Activated CD4-positive, alpha-beta memory T cell treated with anti-CD3 and anti-CD28 coated beads for 36 hours (primary cell): ENCODE results near the gene KCNJ4. TPM values are rescaled to one million over a fixed set of nuclear protein-coding genes. Genes with fewer than 3 reads are reported as not detected.
A peak's percentile ranks its signal among the peaks of the same experiment; 100 is the strongest.

Experiments
- CTCF ChIA-PET: fragments of 350-600 bp; sonication (Branson Sonifier 250); formaldehyde crosslinking; loops from one replicate; lab custom pipeline; 2021; ENCODE audit warnings: antibody characterized with exemption, inconsistent platforms; lab: Charles Lee
- POLR2A ChIA-PET: fragments of 350-600 bp; sonication (Branson Sonifier 250); formaldehyde crosslinking; loops from one replicate; lab custom pipeline; 2021; ENCODE audit warnings: antibody characterized with exemption; lab: Charles Lee
- DNase-seq: peaks from one replicate; pipeline ENCODE4 v3.0.0-alpha.2; 2020
- H3K27ac Mint-ChIP-seq: one replicate; pipeline ENCODE4 v1.8.0; 2021; ENCODE audit warnings: mixed read lengths
- H3K27me3 Mint-ChIP-seq: one replicate; pipeline ENCODE4 v1.8.0; 2021; ENCODE audit warnings: mixed read lengths
- H3K36me3 Mint-ChIP-seq: one replicate; pipeline ENCODE4 v1.8.0; 2021; ENCODE audit warnings: mixed read lengths
- H3K4me1 Mint-ChIP-seq: one replicate; pipeline ENCODE4 v1.8.0; 2021; ENCODE audit warnings: low read depth, mixed read lengths
- H3K4me3 Mint-ChIP-seq: one replicate; pipeline ENCODE4 v1.8.0; 2021; ENCODE audit warnings: mild to moderate bottlenecking, mixed read lengths
- H3K9me3 Mint-ChIP-seq: one replicate; pipeline ENCODE4 v1.8.0; 2021; ENCODE audit warnings: mixed read lengths
- intact Hi-C: fragments of 100-400 bp; cut with micrococcal nuclease; formaldehyde crosslinking; loops from one replicate; pipeline ENCODE4 v1.15.1; 2023
- total RNA-seq, 2 experiments: library from RNA; stranded (reverse); gene quantifications; one replicate each; pipeline ENCODE4 v1.2.3, GENCODE V29; 2021

KCNJ4 gene
- total RNA-seq, 2 experiments from 2014 or later: not detected

GRCh38 chr22:38489142-38489541 is 34.1 kb upstream of the KCNJ4 start:
- H3K36me3 Mint-ChIP-seq: peaks cover 76% of the 10 kb centered on the region
- H3K4me1 Mint-ChIP-seq: peaks cover 54% of the 10 kb centered on the region
- POLR2A ChIA-PET: no interaction called here
- no peak for DNase-seq
- H3K27me3 Mint-ChIP-seq: no peaks in the 10 kb centered on the region
- intact Hi-C loops: no loop called here
- H3K4me3 Mint-ChIP-seq: no peak overlapping the region
- CTCF ChIA-PET: interaction anchor here (1.6 kb wide), 1 partner anchor 437 kb away, joined by 5 read pairs; no protein-coding TSS in a partner anchor
- no peak overlapping the region for H3K27ac Mint-ChIP-seq
- H3K9me3 Mint-ChIP-seq: no peaks in the 10 kb centered on the region

- Mint-ChIP-seq H3K4me1 (peaks cover 55% of the 10 kb centered on the region), H3K4me3 (no peak overlapping the region), H3K36me3 (peaks cover 78% of the 10 kb centered on the region), H3K9me3 (no peaks in the 10 kb centered on the region), H3K27me3 (no peaks in the 10 kb centered on the region), H3K27ac (peak overlapping the region; percentile 68)
- CTCF ChIA-PET: interaction anchor here (1.2 kb wide), 1 partner anchor 15 kb away, joined by 3 read pairs; no protein-coding TSS in a partner anchor
- POLR2A ChIA-PET: interaction anchor here (1.5 kb wide), 1 partner anchor 218 kb away, joined by 5 read pairs; the partner anchor contains the start of gene GTPBP1
- intact Hi-C loops: no loop called here
- DNase-seq: no peak
Observed at GRCh38 chr22:38487946-38488345, 32.9 kb upstream of the KCNJ4 start.

DNA sequence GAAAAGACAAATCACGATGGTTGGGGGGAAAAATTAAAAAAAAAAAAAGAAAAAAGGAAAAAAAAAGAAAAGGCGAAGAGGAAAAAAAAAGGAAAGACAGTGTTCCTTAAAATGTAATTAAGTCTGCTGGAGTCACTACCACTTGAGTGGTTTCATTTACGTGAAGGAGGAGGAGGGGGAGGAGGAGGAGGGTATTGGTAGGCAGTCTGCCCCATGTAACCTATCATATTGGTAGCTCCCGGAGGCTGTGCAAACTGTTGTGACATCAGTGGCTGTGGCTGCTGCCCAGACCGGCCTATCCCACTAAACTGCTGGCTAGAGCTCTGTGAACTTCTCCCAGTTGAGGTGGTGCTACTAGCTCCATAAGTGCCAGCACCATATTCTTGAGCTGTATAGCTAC is 30.8 kb upstream of the KCNJ4 start:
- CTCF ChIA-PET: no interaction called here
- no peak for DNase-seq
- Mint-ChIP-seq H3K9me3 (no peaks in the 10 kb centered on the region), H3K4me1 (peaks cover 48% of the 10 kb centered on the region), H3K27ac (peak overlapping the region; percentile 13), H3K4me3 (no peak overlapping the region), H3K27me3 (no peaks in the 10 kb centered on the region), H3K36me3 (peaks cover 83% of the 10 kb centered on the region)
- intact Hi-C loops: no loop called here
- POLR2A ChIA-PET: interaction anchor here (1.6 to 2.8 kb wide), 3 partner anchors 8 to 17 kb away, joined by 3 to 8 read pairs (median 5); no protein-coding TSS in a partner anchor

DNA sequence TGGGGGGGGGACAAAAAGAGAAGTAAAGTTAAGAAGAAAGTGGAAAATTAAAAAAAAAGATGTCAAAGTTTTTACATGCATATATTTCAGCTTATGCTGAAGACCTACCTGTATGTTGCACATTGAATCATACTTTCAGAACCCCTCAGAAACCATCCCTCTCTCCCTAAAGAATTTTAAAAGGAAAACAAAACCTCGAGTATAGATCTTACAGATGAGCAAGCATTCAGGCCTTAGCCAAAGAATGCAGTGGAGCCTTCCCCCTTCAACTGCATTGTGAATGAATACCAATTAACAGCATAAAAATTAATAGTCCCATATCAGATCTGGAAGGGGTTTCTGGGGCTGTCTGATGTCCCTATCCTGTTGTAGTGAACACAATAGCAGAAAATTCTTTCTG is 29.2 kb upstream of the KCNJ4 start:
- Mint-ChIP-seq H3K4me3 (no peak overlapping the region), H3K4me1 (peaks cover 34% of the 10 kb centered on the region), H3K27ac (peak overlapping the region; percentile 20), H3K27me3 (no peaks in the 10 kb centered on the region), H3K9me3 (no peaks in the 10 kb centered on the region), H3K36me3 (peaks cover 68% of the 10 kb centered on the region)
- POLR2A ChIA-PET: interaction anchor here (1.0 to 2.8 kb wide), 2 partner anchors 8 to 10 kb away, joined by 3 to 8 read pairs; no protein-coding TSS in a partner anchor
- intact Hi-C loops: no loop called here
- CTCF ChIA-PET: no interaction called here
- no peak for DNase-seq

DNA sequence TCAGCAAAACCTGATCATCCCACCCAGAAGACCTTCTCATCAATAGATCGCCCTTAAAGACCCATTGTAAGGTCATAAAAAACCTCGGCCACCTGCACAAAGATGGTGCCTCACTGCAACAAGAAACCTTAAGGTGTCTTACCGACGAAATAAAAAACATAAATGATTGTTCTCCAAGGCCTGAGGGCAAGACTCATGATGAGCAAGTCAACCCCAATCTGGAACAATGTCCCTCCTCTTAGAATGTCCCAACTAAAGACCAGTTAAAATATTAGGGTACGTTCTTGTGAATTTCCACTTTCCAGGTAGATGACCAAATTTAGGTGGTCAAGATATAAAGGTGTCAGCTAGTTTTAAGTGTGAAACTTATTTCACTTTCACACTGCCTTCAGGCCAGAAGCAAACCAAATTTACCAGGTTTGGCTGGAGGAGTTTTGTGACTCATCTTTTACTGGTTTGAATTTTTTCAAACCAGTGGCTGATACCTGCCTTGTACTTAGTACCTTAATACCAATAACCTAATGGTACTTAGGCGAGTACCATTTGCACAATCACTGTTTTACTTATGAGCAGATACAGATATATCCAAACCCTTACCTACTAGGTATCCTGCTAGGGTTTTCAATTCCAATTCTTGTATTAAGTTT is 27.8 kb upstream of the KCNJ4 start:
- Mint-ChIP-seq H3K27me3 (no peaks in the 10 kb centered on the region), H3K36me3 (peaks cover 56% of the 10 kb centered on the region), H3K4me3 (no peak overlapping the region), H3K9me3 (no peaks in the 10 kb centered on the region), H3K4me1 (peaks cover 25% of the 10 kb centered on the region), H3K27ac (peak overlapping the region; percentile 20)
- intact Hi-C loops: no loop called here
- ChIA-PET CTCF (interaction anchor here (1.4 kb wide), 1 partner anchor 87 kb away, joined by 4 read pairs; the partner anchor contains the start of gene DMC1), POLR2A (no interaction called here)
- no peak for DNase-seq

DNA sequence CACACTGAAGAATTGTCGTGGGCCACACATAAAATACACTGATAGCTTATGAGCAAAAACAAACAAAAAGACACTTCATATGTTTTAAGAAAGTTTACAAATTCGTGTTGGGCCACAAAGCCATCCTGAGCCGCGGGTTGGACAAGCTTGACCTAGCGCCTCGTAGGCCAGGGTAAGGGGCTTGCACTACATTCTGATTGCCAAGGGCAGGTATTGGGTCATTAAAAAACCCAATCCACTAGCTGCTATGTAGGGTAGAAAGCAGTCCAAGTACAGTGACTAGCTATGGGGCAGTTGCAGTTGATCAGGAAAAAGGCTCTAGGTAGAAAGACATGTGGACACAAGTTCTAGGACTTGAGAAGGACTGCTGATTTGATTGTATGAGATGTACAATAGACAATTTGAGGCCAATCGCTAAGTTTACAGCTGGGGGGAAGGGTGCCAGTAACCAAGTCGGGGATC is 26.9 kb upstream of the KCNJ4 start:
- Mint-ChIP-seq H3K9me3 (no peaks in the 10 kb centered on the region), H3K27ac (no peak overlapping the region), H3K4me3 (no peak overlapping the region), H3K27me3 (no peaks in the 10 kb centered on the region), H3K36me3 (peaks cover 52% of the 10 kb centered on the region), H3K4me1 (peaks cover 24% of the 10 kb centered on the region)
- POLR2A ChIA-PET: interaction anchor here (1.4 to 1.8 kb wide), 3 partner anchors 9 to 20 kb away, joined by 3 to 7 read pairs (median 6); partner anchors contain the start of gene KDELR3
- intact Hi-C loops: no loop called here
- CTCF ChIA-PET: no interaction called here
- DNase-seq: no peak

DNA sequence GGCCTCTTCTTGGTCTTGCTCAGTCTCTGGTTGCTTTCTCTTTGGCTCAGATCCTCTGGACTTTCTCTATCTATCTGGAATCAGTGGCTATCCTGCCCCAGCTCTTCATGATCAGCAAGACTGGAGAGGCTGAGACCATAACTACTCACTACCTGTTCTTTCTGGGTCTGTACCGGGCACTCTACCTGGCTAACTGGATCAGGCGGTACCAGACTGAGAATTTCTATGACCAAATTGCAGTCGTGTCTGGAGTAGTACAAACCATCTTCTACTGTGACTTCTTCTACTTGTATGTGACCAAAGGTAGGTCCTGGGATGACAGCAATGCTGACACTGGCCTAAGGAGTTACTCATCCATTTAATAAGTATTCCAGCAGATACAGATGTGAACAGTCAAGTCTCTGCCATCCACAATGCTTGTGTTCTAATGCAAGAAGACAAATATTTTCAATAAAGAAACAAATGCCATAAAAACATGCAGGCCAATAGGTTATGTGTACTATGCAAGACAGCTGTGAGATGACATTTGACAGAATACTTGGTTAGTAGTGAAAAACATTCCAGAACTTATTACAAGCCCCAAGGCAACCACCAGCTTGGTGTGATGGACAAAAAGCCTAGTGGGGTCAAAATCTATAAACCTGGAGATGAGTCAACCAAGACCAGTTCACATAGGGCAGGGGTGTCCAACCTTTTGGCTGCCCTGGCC is 26.3 kb upstream of the KCNJ4 start:
- intact Hi-C loops: no loop called here
- CTCF ChIA-PET: no interaction called here
- Mint-ChIP-seq H3K27ac (peak overlapping the region; percentile 29), H3K4me1 (peaks cover 19% of the 10 kb centered on the region), H3K4me3 (no peak overlapping the region), H3K36me3 (peaks cover 46% of the 10 kb centered on the region), H3K27me3 (no peaks in the 10 kb centered on the region), H3K9me3 (no peaks in the 10 kb centered on the region)
- DNase-seq: no peak
- POLR2A ChIA-PET: interaction anchor here (1.4 to 1.8 kb wide), 3 partner anchors 9 to 21 kb away, joined by 3 to 7 read pairs (median 6); partner anchors contain the start of gene KDELR3

GRCh38 chr22:38479096-38479837 is 24.3 kb upstream of the KCNJ4 start:
- POLR2A ChIA-PET: no interaction called here
- peaks cover 10% of the 10 kb centered on the region for H3K4me1 Mint-ChIP-seq

DNA sequence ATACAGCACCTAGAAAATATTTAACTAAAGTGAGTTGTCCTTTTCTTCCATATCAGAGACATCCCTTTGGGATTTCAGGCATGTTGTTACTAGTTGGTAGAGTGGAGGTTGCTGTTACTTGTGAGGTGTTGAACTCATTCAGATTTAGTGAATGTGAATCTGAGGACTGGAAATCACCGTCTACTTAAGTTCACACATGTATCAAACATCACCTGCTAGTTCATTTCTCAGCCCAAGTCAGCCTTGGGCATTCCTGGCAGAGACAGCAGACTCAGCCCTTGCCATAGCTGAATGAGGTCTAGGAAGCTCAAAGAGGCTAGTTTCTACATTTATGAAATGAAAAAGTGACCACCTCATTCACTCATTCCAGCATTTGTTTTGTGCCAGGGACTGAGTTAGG is 22.6 kb upstream of the KCNJ4 start:
- ChIA-PET CTCF (interaction anchor here (1.0 kb wide), 1 partner anchor 9 kb away, joined by 3 read pairs; the partner anchor contains the start of gene KDELR3), POLR2A (interaction anchor here (0.9 kb wide), 1 partner anchor 9 kb away, joined by 3 read pairs; no protein-coding TSS in a partner anchor)
- DNase-seq: no peak
- Mint-ChIP-seq H3K4me3 (no peak overlapping the region), H3K4me1 (peaks cover 3% of the 10 kb centered on the region), H3K27me3 (no peaks in the 10 kb centered on the region), H3K27ac (no peak overlapping the region), H3K36me3 (peaks cover 12% of the 10 kb centered on the region), H3K9me3 (no peaks in the 10 kb centered on the region)
- intact Hi-C loops: no loop called here

More at GRCh38 chr22:38479096-38479837, 24.3 kb upstream of the KCNJ4 start:
- H3K27ac Mint-ChIP-seq: no peak overlapping the region
- CTCF ChIA-PET: no interaction called here
- H3K9me3 Mint-ChIP-seq: no peaks in the 10 kb centered on the region
- peaks cover 29% of the 10 kb centered on the region for H3K36me3 Mint-ChIP-seq
- H3K27me3 Mint-ChIP-seq: no peaks in the 10 kb centered on the region
- no peak for DNase-seq
- intact Hi-C loops: no loop called here
- H3K4me3 Mint-ChIP-seq: no peak overlapping the region

DNA sequence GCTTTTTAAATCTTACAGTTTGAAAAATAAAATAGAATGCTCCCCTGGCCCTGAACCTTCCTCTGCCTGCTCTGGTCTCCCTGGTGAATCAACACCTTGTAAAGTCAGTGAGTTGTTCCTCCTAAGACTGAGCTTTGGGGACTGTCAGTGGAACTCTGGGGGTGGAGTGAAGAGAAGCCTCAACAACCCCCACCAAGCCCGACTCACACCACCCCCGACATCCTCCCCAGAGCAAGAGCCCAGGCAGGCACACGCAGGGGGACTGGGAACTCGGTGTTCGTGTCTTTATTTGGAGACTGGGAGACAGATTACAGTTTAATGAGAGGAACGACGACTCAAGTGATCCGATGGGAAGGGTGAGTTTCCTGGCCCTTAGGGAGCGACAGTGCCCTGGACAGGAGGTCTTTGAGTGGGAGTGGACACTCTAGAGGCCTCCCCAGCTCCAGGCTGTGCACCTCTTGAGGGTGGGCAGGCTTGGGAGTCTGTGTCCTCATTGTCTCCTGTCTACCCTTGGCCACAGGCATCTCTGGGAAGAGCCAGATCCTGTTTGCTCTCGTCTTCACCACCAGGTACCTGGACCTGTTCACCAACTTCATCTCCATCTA is 19.1 kb upstream of the KCNJ4 start:
- ChIA-PET CTCF (no interaction called here), POLR2A (no interaction called here)
- Mint-ChIP-seq H3K9me3 (no peaks in the 10 kb centered on the region), H3K36me3 (no peaks in the 10 kb centered on the region), H3K4me3 (no peak overlapping the region), H3K27ac (no peak overlapping the region), H3K4me1 (no peaks in the 10 kb centered on the region), H3K27me3 (no peaks in the 10 kb centered on the region)
- DNase-seq: no peak
- intact Hi-C loops: no loop called here

- Mint-ChIP-seq H3K36me3 (no peaks in the 10 kb centered on the region), H3K9me3 (no peaks in the 10 kb centered on the region), H3K4me3 (no peak overlapping the region), H3K4me1 (peaks cover 8% of the 10 kb centered on the region), H3K27me3 (peaks cover 12% of the 10 kb centered on the region), H3K27ac (no peak overlapping the region)
- ChIA-PET CTCF (no interaction called here), POLR2A (no interaction called here)
- intact Hi-C loops: no loop called here
- no peak for DNase-seq
Observed at GRCh38 chr22:38471237-38471636, 16.2 kb upstream of the KCNJ4 start.
